Panc1 (cell line): Measurements from ENCODE around the gene CYB5R4.

Source experiments
- TCF7L2 ChIP-seq: IDR thresholded peaks from 2 replicates; pipeline ENCODE4 v1.6.1; 2011; ENCODE audit warnings: mild to moderate bottlenecking, low read depth, low read length, inconsistent platforms
- TF ChIP-seq, protein P1 (sequence below): fragments of 450-650 bp; IDR thresholded peaks from 2 replicates; pipeline ENCODE4 v1.5.1; 2017; ENCODE audit warnings: mild to moderate bottlenecking
- TF ChIP-seq, protein P2 (sequence below), 2 experiments: IDR thresholded peaks; 2 replicates each; pipeline ENCODE4 v1.6.1; 2011 to 2012; ENCODE audit warnings: low read depth in 2 of 2, control low read depth in 1 of 2, low read length in 1 of 2, mild to moderate bottlenecking in 1 of 2, moderate library complexity in 1 of 2; ENCODE audit not compliant: insufficient read depth in 1 of 2

DNA sequence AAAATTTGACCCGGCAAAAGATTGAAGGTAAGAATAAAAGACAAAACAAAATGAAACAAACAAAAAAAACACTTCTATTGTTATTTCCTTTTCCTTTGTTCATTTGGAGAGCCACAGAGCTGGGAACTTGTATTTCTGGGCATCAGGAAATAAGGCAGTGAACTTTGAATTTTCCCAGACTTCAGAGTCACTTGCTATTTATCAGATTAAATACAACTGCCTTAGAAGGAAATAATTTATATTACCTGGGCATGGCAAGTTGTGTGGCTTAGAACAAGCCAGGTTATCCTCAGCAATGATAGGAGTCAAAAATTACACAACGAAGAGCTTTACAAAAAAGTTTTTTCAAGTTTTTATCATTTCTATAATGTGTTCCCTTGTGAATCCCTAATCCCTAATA, 153.9 kb downstream of the CYB5R4 start:
- TF ChIP-seq, protein P1, sequence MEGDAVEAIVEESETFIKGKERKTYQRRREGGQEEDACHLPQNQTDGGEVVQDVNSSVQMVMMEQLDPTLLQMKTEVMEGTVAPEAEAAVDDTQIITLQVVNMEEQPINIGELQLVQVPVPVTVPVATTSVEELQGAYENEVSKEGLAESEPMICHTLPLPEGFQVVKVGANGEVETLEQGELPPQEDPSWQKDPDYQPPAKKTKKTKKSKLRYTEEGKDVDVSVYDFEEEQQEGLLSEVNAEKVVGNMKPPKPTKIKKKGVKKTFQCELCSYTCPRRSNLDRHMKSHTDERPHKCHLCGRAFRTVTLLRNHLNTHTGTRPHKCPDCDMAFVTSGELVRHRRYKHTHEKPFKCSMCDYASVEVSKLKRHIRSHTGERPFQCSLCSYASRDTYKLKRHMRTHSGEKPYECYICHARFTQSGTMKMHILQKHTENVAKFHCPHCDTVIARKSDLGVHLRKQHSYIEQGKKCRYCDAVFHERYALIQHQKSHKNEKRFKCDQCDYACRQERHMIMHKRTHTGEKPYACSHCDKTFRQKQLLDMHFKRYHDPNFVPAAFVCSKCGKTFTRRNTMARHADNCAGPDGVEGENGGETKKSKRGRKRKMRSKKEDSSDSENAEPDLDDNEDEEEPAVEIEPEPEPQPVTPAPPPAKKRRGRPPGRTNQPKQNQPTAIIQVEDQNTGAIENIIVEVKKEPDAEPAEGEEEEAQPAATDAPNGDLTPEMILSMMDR, result no peak
- TF ChIP-seq TCF7L2, result no peak
- TF ChIP-seq, protein P2, sequence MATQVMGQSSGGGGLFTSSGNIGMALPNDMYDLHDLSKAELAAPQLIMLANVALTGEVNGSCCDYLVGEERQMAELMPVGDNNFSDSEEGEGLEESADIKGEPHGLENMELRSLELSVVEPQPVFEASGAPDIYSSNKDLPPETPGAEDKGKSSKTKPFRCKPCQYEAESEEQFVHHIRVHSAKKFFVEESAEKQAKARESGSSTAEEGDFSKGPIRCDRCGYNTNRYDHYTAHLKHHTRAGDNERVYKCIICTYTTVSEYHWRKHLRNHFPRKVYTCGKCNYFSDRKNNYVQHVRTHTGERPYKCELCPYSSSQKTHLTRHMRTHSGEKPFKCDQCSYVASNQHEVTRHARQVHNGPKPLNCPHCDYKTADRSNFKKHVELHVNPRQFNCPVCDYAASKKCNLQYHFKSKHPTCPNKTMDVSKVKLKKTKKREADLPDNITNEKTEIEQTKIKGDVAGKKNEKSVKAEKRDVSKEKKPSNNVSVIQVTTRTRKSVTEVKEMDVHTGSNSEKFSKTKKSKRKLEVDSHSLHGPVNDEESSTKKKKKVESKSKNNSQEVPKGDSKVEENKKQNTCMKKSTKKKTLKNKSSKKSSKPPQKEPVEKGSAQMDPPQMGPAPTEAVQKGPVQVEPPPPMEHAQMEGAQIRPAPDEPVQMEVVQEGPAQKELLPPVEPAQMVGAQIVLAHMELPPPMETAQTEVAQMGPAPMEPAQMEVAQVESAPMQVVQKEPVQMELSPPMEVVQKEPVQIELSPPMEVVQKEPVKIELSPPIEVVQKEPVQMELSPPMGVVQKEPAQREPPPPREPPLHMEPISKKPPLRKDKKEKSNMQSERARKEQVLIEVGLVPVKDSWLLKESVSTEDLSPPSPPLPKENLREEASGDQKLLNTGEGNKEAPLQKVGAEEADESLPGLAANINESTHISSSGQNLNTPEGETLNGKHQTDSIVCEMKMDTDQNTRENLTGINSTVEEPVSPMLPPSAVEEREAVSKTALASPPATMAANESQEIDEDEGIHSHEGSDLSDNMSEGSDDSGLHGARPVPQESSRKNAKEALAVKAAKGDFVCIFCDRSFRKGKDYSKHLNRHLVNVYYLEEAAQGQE (IDR thresholded peaks at IDR 0.05; ENCODE audit: insufficient read depth in 1 of 2, low read depth in 2 of 2, low read length in 1 of 2), result no peak
